Stomach (tissue), 9 donors: ENCODE data around the gene SH3RF2. TPM values are rescaled to one million over a fixed set of nuclear protein-coding genes. Genes with fewer than 3 reads are reported as not detected.

ENCODE experiments used
- DNase-seq, 2 donors: peaks; one replicate each; pipeline versions ENCODE4 v3.0.0 to v3.0.0-alpha.2; 2013 to 2019
- H3K27ac ChIP-seq, 5 donors: fragments of 200-600 bp in 4 of 5; sonication (generic) in 4 of 5; one replicate each; pipeline ENCODE4 v1.5.1; 2013 to 2019; ENCODE audit warnings: mild to moderate bottlenecking in 1 of 5, moderate library complexity in 1 of 5
- H3K27me3 ChIP-seq, 3 donors: fragments of 200-600 bp; sonication (generic); one replicate each; pipeline ENCODE4 v1.5.1; 2017 to 2019; ENCODE audit warnings: mixed run types in 1 of 3
- H3K36me3 ChIP-seq, 4 donors: fragments of 200-600 bp; sonication (generic); 1 replicate in 3 of 4; 2 replicates in 1 of 4; pipeline ENCODE4 v1.5.1; 2016 to 2019
- H3K4me1 ChIP-seq, 4 donors: fragments of 200-600 bp; sonication (generic); one replicate each; pipeline ENCODE4 v1.5.1; 2016 to 2019
- H3K4me3 ChIP-seq, 4 donors: fragments of 200-600 bp; sonication (generic) in 3 of 4; one replicate each; pipeline ENCODE4 v1.5.1; 2016 to 2019; ENCODE audit warnings: mild to moderate bottlenecking in 1 of 4
- H3K9me3 ChIP-seq, 4 donors: fragments of 200-600 bp; sonication (generic); one replicate each; pipeline ENCODE4 v1.5.1; 2016 to 2019
- CTCF ChIP-seq, 7 experiments: fragments of 450-650 bp in 4 of 7; fragments of 200-600 bp in 3 of 7; sonication (generic) in 3 of 7; IDR thresholded peaks; one replicate each; pipeline ENCODE4 v1.5.1; 2016 to 2019; ENCODE audit warnings: antibody characterized with exemption in 7 of 7, control low read depth in 2 of 7, mild to moderate bottlenecking in 1 of 7
- EP300 ChIP-seq: sonication (generic); formaldehyde crosslinking; IDR thresholded peaks from one replicate; pipeline ENCODE4 v1.6.1; 2017; ENCODE audit warnings: antibody characterized with exemption
- POLR2A ChIP-seq, 4 donors: fragments of 450-650 bp; IDR thresholded peaks; one replicate each; pipeline ENCODE4 v1.6.1; 2016; ENCODE audit warnings: antibody characterized with exemption in 4 of 4, control low read depth in 2 of 4, mild to moderate bottlenecking in 1 of 4, moderate library complexity in 1 of 4
- POLR2AphosphoS5 ChIP-seq, 3 donors: sonication (generic); formaldehyde crosslinking; IDR thresholded peaks; one replicate each; pipeline ENCODE4 v1.6.1; 2016; ENCODE audit warnings: antibody characterized with exemption in 3 of 3
- WGBS, 5 donors: extraction: QIAGEN DNeasy Blood & Tissue Kit in 3 of 5; methylation state at CpG; one replicate each; pipeline versions ENCODE4 v1.1.5 to v1.1.7; 2013 to 2018; 5-methylcytosine and 5-hydroxymethylcytosine counted together
- intact Hi-C: fragments of 100-400 bp; cut with DNase I; formaldehyde crosslinking; loops from one replicate; pipeline ENCODE4 v1.15.1; 2023; ENCODE audit warnings: low total_unique reads
- polyA plus RNA-seq, 3 donors: library from polyadenylated mRNA; stranded (reverse); fragments of 200-250 nt; gene quantifications; one replicate each; pipeline ENCODE4 v1.2.3, GENCODE V29; 2013
- total RNA-seq, 5 donors: library from RNA; depleted of rRNA; stranded (reverse); fragments of >200 nt; gene quantifications; one replicate each; pipeline versions ENCODE4 v1.1.0 to v1.2.3, GENCODE V29; 2014 to 2016
- donor health status: healthy with polysubstance abuse.
- donor health status: Bipolar disorder and iron deficiency.
- donor health status: healthy.

Gene SH3RF2
- total and polyA plus RNA-seq, 8 donors: 20.8 to 62.0 (median 40.7) TPM

DNA sequence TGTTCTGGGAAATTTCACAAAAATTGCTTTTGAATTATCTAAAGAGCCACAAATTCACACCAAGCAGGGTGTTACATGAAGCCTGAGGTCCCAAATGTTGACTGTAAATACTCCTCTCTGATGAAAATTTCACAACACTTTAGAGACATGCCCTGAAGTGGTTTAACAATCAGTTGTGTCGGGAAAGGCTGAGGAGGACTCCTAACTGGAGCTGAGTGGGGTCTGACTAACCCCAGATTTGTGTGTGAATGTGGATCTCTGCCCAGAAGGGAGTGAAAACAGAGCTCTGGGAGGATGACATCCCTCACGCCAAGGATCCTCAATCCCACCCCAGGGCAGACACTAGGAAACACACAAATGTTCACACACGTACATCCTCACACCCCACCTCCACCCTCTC is 32.5 kb upstream of the SH3RF2 start:
- intact Hi-C loops: no loop called here
- Histone ChIP-seq H3K4me3 (no peak overlapping the region), H3K4me1 (peaks cover 0 to 9% (median 3%) of the 10 kb centered on the region in 4 donors), H3K27me3 (no peaks in the 10 kb centered on the region), H3K36me3 (no peaks in the 10 kb centered on the region), H3K9me3 (no peaks in the 10 kb centered on the region), H3K27ac (no peak overlapping the region)
- WGBS, 5 donors: 62 to 91% (median 83%) methylated on average over 3 of the region's 3 CpGs
- no peak for DNase-seq
- TF ChIP-seq POLR2AphosphoS5 (IDR thresholded peaks at IDR 0.05) (no peak), CTCF (IDR thresholded peaks at IDR 0.05) (no peak), EP300 (no peak), POLR2A (IDR thresholded peaks at IDR 0.05) (no peak)

GRCh38 chr5:145904743-145905142 is 31.6 kb upstream of the SH3RF2 start:
- Histone ChIP-seq H3K36me3 (no peaks in the 10 kb centered on the region), H3K4me3 (no peak overlapping the region), H3K9me3 (no peaks in the 10 kb centered on the region), H3K27me3 (no peaks in the 10 kb centered on the region), H3K27ac (no peak overlapping the region), H3K4me1 (peaks cover 0 to 9% (median 3%) of the 10 kb centered on the region in 4 donors)
- WGBS, 5 donors: 33 to 70% (median 46%) methylated on average over 5 of the region's 5 CpGs
- no peak for TF ChIP-seq CTCF (IDR thresholded peaks at IDR 0.05)
- no peak for TF ChIP-seq POLR2AphosphoS5 (IDR thresholded peaks at IDR 0.05)
- no peak for TF ChIP-seq POLR2A (IDR thresholded peaks at IDR 0.05)
- TF ChIP-seq EP300: no peak
- no peak for DNase-seq
- intact Hi-C loops: no loop called here

DNA sequence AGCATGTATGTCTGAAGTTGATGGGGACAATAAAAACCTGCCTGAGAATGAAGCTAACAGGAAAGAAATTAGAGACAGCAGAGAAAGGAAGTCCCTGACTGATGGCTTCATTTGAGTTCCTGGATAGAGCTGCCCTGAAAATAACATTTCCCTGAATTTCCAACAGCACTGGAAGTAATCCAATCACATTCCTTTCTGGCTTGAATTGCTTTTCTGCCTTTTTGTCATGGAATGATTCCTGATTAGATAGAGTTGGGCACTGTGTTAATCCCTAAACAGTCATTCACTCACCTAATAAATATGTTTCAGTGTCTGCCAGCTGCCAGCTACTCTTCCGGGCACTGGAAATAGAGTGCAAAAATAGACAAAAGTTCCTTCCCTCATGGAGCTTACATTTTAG is 30.0 kb upstream of the SH3RF2 start:
- DNase-seq: no peak
- no peak overlapping the region for H3K4me3 ChIP-seq
- 59 to 72% (median 67%) methylated on average over 1 of the region's 1 CpG for WGBS, 5 donors
- H3K27me3 ChIP-seq: no peaks in the 10 kb centered on the region
- H3K27ac ChIP-seq: no peak overlapping the region
- no peaks in the 10 kb centered on the region for H3K9me3 ChIP-seq
- TF ChIP-seq POLR2AphosphoS5 (IDR thresholded peaks at IDR 0.05) (no peak), EP300 (no peak), POLR2A (IDR thresholded peaks at IDR 0.05) (no peak), CTCF (IDR thresholded peaks at IDR 0.05) (no peak)
- intact Hi-C loops: no loop called here
- H3K36me3 ChIP-seq: no peaks in the 10 kb centered on the region
- H3K4me1 ChIP-seq: peaks cover 0 to 9% (median 3%) of the 10 kb centered on the region in 4 donors

DNA sequence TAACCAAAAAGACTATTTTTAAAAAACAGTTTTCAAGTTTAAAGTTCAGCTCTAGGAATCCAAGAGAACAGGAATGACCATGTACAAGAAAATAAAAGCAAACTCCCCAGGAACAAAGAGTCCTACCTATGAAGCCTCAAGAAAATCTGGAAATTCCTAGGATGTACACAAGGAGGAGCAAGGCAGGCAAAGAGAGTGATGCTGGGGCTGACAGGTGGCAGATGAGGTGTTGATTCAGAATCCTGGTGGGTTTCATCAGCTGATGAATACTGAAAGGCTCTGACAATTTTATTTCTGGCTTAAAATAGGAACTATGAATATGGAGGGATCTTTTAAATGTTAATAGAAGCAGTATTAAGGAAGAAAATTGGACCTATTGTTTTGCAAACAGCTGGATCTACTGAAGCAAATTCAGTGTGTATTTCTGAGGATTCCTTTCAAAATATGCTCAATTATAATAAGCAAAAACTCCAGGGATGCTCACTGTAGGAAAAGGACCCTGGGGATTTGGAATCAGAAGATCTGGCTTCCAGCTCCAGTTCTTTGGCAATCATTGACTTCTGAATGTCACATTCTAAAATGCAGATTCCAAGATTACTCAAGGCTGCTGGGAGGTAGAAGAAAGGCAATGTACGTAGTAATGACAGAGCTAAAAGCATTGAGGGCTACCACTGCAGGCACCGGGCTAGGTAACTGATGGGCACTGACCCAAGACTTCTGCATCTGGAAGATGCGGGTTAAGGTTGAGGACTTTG is 28.0 kb upstream of the SH3RF2 start:
- no peak for DNase-seq
- intact Hi-C loops: no loop called here
- no peaks in the 10 kb centered on the region for H3K9me3 ChIP-seq
- no peaks in the 10 kb centered on the region for H3K36me3 ChIP-seq
- no peak overlapping the region for H3K4me3 ChIP-seq
- 63 to 71% (median 64%) methylated on average over 3 of the region's 3 CpGs for WGBS, 5 donors
- H3K27ac ChIP-seq: no peak overlapping the region
- H3K27me3 ChIP-seq: no peaks in the 10 kb centered on the region
- peak in 1 of 7 experiments; percentile 17 for TF ChIP-seq CTCF (IDR thresholded peaks at IDR 0.05)
- TF ChIP-seq POLR2A (IDR thresholded peaks at IDR 0.05): no peak
- peaks cover 0 to 9% (median 3%) of the 10 kb centered on the region in 4 donors for H3K4me1 ChIP-seq
